PC-9 (cell line): ENCODE measurements around the gene UBAP2.

Experiments
- CTCF ChIP-seq: fragments of 200-600 bp; sonication (generic); conservative IDR thresholded peaks from 2 replicates; pipeline ENCODE4 v1.6.1; 2017; ENCODE audit warnings: mixed run types, antibody characterized with exemption, mild to moderate bottlenecking, moderate library complexity
- EZH2 ChIP-seq: fragments of 200-600 bp; sonication (generic); IDR thresholded peaks from 2 replicates; pipeline ENCODE4 v1.8.0; 2017; ENCODE audit warnings: antibody characterized with exemption, low read depth

DNA sequence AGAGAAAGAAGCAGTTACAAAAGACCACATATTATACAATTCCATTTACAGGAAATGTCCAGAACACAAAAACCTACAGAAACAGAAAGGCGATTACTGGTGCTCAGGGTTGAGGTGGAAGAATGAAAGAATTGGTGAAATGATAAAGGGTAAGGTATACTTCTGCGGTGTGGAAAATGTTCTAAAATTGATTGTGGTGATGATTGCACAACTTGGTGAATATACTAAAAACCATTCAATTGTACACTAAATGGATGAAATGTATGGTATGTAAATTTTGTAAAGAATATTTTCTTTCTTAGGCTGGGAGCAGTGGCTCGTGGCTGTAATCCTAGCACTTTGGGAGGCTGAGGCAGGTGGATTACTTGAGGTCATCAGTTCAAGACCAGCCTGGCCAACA is 72.3 kb downstream of the UBAP2 start:
- TF ChIP-seq CTCF (no peak), EZH2 (no peak)
